GM19351 (cell line): ENCODE results near the gene PHACTR1.
A peak's percentile ranks its signal among the peaks of the same experiment; 100 is the strongest.

ENCODE experiments used
- ATAC-seq: cut with Tn5 transposase; IDR thresholded peaks from one replicate; pipeline ENCODE4 v1.9.1; 2021; ENCODE audit warnings: mild to moderate bottlenecking, moderate library complexity; ENCODE audit not compliant: unreplicated experiment

PHACTR1 gene

GRCh38 chr6:13296536-13296997 lies 580.0 kb downstream of the PHACTR1 start:
- no peak for ATAC-seq

GRCh38 chr6:13297391-13297790 lies 580.8 kb downstream of the PHACTR1 start:
- ATAC-seq: no peak

- ATAC-seq: no peak
These were observed 581.9 kb downstream of the PHACTR1 start for GRCh38 chr6:13298446-13298845.

- no peak for ATAC-seq
These were observed 582.8 kb downstream of the PHACTR1 start for GRCh38 chr6:13299403-13299821.

GRCh38 chr6:13299918-13300317 lies 583.4 kb downstream of the PHACTR1 start:
- no peak for ATAC-seq

- no peak for ATAC-seq
These were observed 584.4 kb downstream of the PHACTR1 start for GRCh38 chr6:13300643-13301590.

GRCh38 chr6:13302291-13302690 lies 585.7 kb downstream of the PHACTR1 start:
- ATAC-seq: no peak

- ATAC-seq: peak; percentile 68
These were observed 586.4 kb downstream of the PHACTR1 start for GRCh38 chr6:13302751-13303667.

GRCh38 chr6:13303668-13304017 lies 587.1 kb downstream of the PHACTR1 start:
- ATAC-seq: peak; percentile 58

GRCh38 chr6:13304101-13304500 lies 587.5 kb downstream of the PHACTR1 start:
- ATAC-seq: no peak

GRCh38 chr6:13304580-13305260 lies 588.2 kb downstream of the PHACTR1 start:
- no peak for ATAC-seq

GRCh38 chr6:13305288-13305687 lies 588.7 kb downstream of the PHACTR1 start:
- ATAC-seq: no peak

GRCh38 chr6:13305791-13306190 lies 589.2 kb downstream of the PHACTR1 start:
- no peak for ATAC-seq

- ATAC-seq: no peak
These were observed 591.0 kb downstream of the PHACTR1 start for GRCh38 chr6:13307508-13307995.

GRCh38 chr6:13308332-13308731 lies 591.8 kb downstream of the PHACTR1 start:
- ATAC-seq: no peak

GRCh38 chr6:13311155-13311554 lies 594.6 kb downstream of the PHACTR1 start:
- ATAC-seq: no peak

- ATAC-seq: no peak
These were observed 598.2 kb downstream of the PHACTR1 start for GRCh38 chr6:13314806-13315205.

GRCh38 chr6:13315896-13316295 lies 599.3 kb downstream of the PHACTR1 start:
- ATAC-seq: no peak

- ATAC-seq: no peak
These were observed 602.3 kb downstream of the PHACTR1 start for GRCh38 chr6:13318821-13319220.

- ATAC-seq: no peak
These were observed 603.5 kb downstream of the PHACTR1 start for GRCh38 chr6:13319891-13320564.
